Measurements from ENCODE around the gene SCCPDH. TPM values are rescaled to one million over a fixed set of nuclear protein-coding genes. Genes with fewer than 3 reads are reported as not detected.

SCCPDH gene
- total RNA-seq, 1 donor from 2014 or later, result 34.4 TPM

DNA sequence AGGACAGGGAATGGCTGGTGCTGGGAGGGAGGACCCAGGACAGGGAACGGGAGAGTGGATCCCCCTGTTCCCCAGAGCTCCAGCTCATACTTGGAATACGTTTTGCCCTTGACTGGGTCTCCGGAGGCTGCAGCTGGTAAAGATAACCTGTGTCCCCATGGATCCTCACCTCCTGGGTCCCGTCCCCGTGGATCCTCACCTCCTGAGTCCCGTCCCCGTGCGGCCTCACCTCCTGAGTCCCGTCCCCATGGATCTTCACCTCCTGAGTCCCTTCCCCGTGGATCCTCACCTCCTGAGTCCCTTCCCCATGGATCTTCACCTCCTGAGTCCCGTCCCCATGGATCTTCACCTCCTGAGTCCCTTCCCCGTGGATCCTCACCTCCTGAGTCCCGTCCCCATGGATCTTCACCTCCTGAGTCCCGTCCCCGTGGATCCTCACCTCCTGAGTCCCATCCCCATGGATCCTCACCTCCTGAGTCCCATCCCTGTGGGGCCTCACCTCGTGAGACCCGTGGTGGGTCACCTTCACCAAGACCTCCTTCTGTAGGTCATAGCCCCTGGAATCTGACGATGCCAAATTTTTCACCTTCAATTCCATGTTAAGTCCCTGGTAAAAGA is 61.4 kb downstream of the SCCPDH start:
- TF ChIP-seq, protein P1, sequence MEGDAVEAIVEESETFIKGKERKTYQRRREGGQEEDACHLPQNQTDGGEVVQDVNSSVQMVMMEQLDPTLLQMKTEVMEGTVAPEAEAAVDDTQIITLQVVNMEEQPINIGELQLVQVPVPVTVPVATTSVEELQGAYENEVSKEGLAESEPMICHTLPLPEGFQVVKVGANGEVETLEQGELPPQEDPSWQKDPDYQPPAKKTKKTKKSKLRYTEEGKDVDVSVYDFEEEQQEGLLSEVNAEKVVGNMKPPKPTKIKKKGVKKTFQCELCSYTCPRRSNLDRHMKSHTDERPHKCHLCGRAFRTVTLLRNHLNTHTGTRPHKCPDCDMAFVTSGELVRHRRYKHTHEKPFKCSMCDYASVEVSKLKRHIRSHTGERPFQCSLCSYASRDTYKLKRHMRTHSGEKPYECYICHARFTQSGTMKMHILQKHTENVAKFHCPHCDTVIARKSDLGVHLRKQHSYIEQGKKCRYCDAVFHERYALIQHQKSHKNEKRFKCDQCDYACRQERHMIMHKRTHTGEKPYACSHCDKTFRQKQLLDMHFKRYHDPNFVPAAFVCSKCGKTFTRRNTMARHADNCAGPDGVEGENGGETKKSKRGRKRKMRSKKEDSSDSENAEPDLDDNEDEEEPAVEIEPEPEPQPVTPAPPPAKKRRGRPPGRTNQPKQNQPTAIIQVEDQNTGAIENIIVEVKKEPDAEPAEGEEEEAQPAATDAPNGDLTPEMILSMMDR (IDR thresholded peaks at IDR 0.05), result no peak
- Mint-ChIP-seq H3K4me3 (ENCODE audit: unreplicated experiment) (no peak overlapping the region), H3K27me3 (ENCODE audit: unreplicated experiment) (no peaks in the 10 kb centered on the region), H3K27ac (ENCODE audit: unreplicated experiment) (peak overlapping the region; percentile 75), H3K4me1 (ENCODE audit: unreplicated experiment) (peaks cover 39% of the 10 kb centered on the region), H3K36me3 (ENCODE audit: unreplicated experiment) (peaks cover 11% of the 10 kb centered on the region), H3K9me3 (ENCODE audit: unreplicated experiment) (no peaks in the 10 kb centered on the region)
- no peak for DNase-seq (ENCODE audit: extremely low spot score, unreplicated experiment)

DNA sequence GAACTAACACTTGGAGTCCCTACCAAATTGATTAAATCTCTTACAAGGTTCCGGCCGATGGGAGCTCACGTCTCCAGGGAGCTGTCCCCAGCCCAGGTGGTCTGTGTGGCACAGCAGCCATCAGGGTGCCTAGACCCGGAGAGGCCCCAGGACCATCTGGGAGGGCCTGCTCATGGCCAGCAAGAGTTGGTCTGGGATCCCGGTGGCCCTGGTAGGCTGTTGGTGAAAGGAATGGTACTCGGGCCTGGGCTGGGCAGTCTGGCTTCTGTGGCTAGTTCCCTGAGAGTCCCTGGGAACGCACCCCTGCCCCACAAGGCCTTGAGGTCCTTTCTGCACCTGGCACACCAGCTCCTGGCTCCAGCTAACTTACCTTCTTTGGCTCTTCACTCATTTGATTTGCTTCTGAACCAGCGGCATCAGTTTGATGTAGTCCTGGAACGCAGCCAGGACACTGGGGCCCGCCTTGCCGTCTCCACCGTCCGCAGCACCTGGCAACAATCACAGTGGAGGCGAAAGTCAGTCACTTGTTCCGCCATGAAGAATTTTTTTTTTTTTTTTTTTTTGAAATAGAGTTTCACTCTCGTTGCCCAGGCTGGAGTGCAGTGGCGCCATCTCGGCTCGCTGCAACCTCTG is 62.5 kb downstream of the SCCPDH start:
- Mint-ChIP-seq H3K27ac (ENCODE audit: unreplicated experiment) (no peak overlapping the region), H3K27me3 (ENCODE audit: unreplicated experiment) (no peaks in the 10 kb centered on the region), H3K4me3 (ENCODE audit: unreplicated experiment) (no peak overlapping the region), H3K9me3 (ENCODE audit: unreplicated experiment) (no peaks in the 10 kb centered on the region), H3K36me3 (ENCODE audit: unreplicated experiment) (peaks cover 2% of the 10 kb centered on the region), H3K4me1 (ENCODE audit: unreplicated experiment) (peaks cover 33% of the 10 kb centered on the region)
- no peak for DNase-seq (ENCODE audit: extremely low spot score, unreplicated experiment)
- TF ChIP-seq, protein P1 (IDR thresholded peaks at IDR 0.05), result no peak

DNA sequence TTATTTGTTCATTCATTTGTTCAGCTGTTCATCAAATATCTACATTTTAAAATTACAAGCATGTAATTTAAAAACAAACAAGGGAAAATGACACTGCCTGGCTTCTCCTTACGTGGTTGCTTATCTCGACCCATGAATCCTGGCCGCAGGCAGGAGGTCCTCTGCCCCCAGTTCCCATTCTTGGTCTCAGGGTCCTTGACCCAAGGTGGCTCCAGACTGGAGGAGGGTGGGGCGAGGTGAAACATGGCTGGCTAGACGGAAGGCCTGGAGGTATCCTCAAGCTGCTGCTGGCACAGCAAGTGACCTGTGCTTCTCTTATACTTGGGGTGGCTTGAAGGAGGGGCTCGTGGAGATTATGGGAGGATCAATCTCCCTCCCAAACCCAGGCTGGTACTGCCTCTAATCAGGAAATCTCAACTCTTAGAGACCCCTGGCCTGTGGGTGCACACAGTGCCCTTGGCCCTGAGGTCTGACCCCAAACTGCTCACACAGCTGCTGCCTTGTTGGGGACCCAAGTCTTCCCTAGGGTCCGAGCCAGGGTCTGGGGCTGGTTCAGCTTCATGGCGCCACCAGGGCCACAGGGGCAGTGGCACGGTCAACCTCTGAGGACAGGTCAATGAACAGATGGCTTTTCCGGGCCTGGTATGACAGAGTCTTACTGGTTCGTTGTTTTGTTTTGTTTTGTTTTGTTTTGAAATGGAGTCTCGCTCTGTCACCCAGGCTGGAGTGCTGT is 63.7 kb downstream of the SCCPDH start:
- H3K4me3 Mint-ChIP-seq (ENCODE audit: unreplicated experiment), result no peak overlapping the region
- no peaks in the 10 kb centered on the region for H3K27me3 Mint-ChIP-seq (ENCODE audit: unreplicated experiment)

DNA sequence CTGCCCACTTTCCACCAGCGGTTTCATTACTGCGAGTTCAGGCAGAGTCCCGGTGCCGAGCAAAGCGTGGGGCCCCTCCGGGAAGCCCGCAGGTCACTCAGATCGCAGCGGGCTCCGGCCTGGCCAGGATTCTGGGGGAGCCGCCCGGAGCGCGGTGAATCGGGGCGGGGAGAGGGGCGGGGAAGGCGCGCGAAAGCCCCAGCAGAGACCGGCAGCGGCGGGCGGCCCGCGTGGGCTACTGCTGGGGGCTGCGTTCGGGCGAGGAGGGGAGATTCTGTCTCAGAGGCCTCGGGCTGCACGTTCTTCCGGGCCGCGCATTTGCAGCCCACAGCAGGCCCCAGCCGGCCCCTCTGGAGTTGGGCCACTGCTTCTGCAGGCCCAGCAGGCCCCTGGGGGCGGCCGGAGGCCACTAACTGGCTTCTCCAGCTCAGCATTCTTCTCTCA is 64.7 kb downstream of the SCCPDH start:
- Mint-ChIP-seq H3K4me1 (ENCODE audit: unreplicated experiment) (peaks cover 31% of the 10 kb centered on the region), H3K9me3 (ENCODE audit: unreplicated experiment) (no peaks in the 10 kb centered on the region), H3K36me3 (ENCODE audit: unreplicated experiment) (no peaks in the 10 kb centered on the region), H3K27ac (ENCODE audit: unreplicated experiment) (no peak overlapping the region), H3K27me3 (ENCODE audit: unreplicated experiment) (no peaks in the 10 kb centered on the region), H3K4me3 (ENCODE audit: unreplicated experiment) (no peak overlapping the region)
- DNase-seq (ENCODE audit: extremely low spot score, unreplicated experiment), result no peak
- TF ChIP-seq, protein P1 (IDR thresholded peaks at IDR 0.05), result no peak

More for the DNA sequence above, 63.7 kb downstream of the SCCPDH start:
- H3K9me3 Mint-ChIP-seq (ENCODE audit: unreplicated experiment), result no peaks in the 10 kb centered on the region
- H3K4me1 Mint-ChIP-seq (ENCODE audit: unreplicated experiment), result peaks cover 26% of the 10 kb centered on the region
- no peak overlapping the region for H3K27ac Mint-ChIP-seq (ENCODE audit: unreplicated experiment)
- DNase-seq (ENCODE audit: extremely low spot score, unreplicated experiment), result no peak
- TF ChIP-seq, protein P1 (IDR thresholded peaks at IDR 0.05), result no peak
- no peaks in the 10 kb centered on the region for H3K36me3 Mint-ChIP-seq (ENCODE audit: unreplicated experiment)

All from osteocyte (in vitro differentiated cells).